Memory B cell (primary cell): ENCODE results near the gene OR2J3.
"Not testable (repeated sequence)": the region's sequence is repeated elsewhere in the genome, so short reads cannot be mapped to it uniquely, and the experiment has no call there.

Experiments
- ATAC-seq: fragments of 150-1000 bp; cut with Tn5 transposase; 2 replicates; pipeline ENCODE4 v1.10.0; 2021; ENCODE audit warnings: low read depth, mild to moderate bottlenecking, moderate library complexity
- DNase-seq, 2 donors: peaks; one replicate each; pipeline ENCODE4 v3.0.0; 2022; ENCODE audit warnings: low spot score in 2 of 2
- H3K27ac Mint-ChIP-seq: one replicate; pipeline ENCODE4 v1.8.0; 2022; ENCODE audit warnings: mild to moderate bottlenecking, moderate library complexity, mixed read lengths
- H3K27me3 Mint-ChIP-seq: one replicate; pipeline ENCODE4 v1.8.0; 2022; ENCODE audit warnings: mixed read lengths
- H3K36me3 Mint-ChIP-seq: one replicate; pipeline ENCODE4 v1.8.0; 2022; ENCODE audit warnings: mild to moderate bottlenecking, mixed read lengths
- H3K4me1 Mint-ChIP-seq: one replicate; pipeline ENCODE4 v1.8.0; 2022; ENCODE audit warnings: mixed read lengths
- H3K4me3 Mint-ChIP-seq: one replicate; pipeline ENCODE4 v1.8.0; 2022; ENCODE audit warnings: mild to moderate bottlenecking, moderate library complexity, mixed read lengths
- H3K9me3 Mint-ChIP-seq: one replicate; pipeline ENCODE4 v1.8.0; 2022; ENCODE audit warnings: mixed read lengths

The OR2J3 gene

GRCh38 chr6:29107758-29108157, at the start of gene OR2J3:
Gene OR2J3, plus strand, starts transcription at chr6:29108058. Its CDS starts 3,833 bp downstream, at chr6:29111891.
- ATAC-seq (no peak), DNase-seq (no peak)
- Mint-ChIP-seq H3K36me3 (no peaks in the 10 kb centered on the region), H3K4me1 (no peaks in the 10 kb centered on the region), H3K9me3 (peaks cover 3% of the 10 kb centered on the region), H3K4me3 (no peak within 1 kb of the TSS), H3K27me3 (peaks cover 18% of the 10 kb centered on the region), H3K27ac (no peak within 1 kb of the TSS)

DNA sequence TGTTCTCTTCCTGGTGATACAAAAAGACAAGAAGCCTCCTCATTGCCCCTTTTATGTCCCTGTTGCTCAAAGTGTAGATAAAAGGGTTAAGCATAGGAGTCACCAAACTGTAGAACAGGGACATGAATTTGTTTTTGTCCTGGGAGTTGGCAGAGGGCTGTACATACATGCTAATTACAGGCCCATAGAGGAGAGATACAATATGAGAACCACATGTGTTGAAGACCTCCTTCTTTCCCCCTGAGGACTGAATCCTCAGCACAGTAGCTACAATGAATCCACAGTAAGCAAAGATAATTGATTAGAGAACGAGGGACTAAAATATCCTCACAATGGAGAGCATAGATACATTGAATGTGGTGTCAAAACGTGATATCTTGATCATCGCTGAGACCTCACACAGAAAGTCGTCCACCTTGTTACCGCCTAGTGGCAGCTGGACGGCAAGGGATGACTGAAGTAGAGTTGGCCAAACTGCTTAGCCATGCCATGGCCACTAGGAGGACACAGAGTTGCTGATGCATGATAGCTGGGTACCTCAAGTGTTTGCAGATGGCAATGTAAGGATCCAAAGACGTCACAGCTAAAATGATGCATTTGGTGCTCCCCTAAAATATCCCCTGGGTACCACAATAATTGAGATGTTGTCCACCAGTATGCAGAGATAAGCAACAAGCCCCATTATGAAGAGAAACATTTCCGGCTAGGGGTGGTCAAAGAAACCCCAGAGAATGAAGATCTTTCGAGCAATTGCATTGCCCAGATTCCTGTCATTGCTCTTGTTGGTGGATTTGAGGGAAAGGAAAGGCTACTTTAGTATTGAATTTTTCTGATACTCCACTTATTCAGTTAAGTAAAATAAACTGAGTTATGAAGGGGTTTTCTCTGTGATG, 35.8 kb upstream of the OR2J3 start:
- ATAC-seq, result peak; percentile 53
- no peaks in the 10 kb centered on the region for H3K4me1 Mint-ChIP-seq
- H3K27ac Mint-ChIP-seq, result no peak overlapping the region
- H3K36me3 Mint-ChIP-seq, result no peaks in the 10 kb centered on the region
- no peaks in the 10 kb centered on the region for H3K9me3 Mint-ChIP-seq
- H3K27me3 Mint-ChIP-seq, result peaks cover 16% of the 10 kb centered on the region
- no peak for DNase-seq
- no peak overlapping the region for H3K4me3 Mint-ChIP-seq

- Mint-ChIP-seq H3K27ac (no peak overlapping the region), H3K4me3 (no peak overlapping the region), H3K9me3 (no peaks in the 10 kb centered on the region), H3K27me3 (peaks cover 10% of the 10 kb centered on the region), H3K4me1 (no peaks in the 10 kb centered on the region), H3K36me3 (no peaks in the 10 kb centered on the region)
- DNase-seq (no peak), ATAC-seq (no peak)
These were observed 28.7 kb upstream of the OR2J3 start for GRCh38 chr6:29079203-29079602.

- no peaks in the 10 kb centered on the region for H3K36me3 Mint-ChIP-seq
- H3K27me3 Mint-ChIP-seq, result peaks cover 5% of the 10 kb centered on the region
- H3K4me3 Mint-ChIP-seq, result no peak overlapping the region
- no peaks in the 10 kb centered on the region for H3K9me3 Mint-ChIP-seq
- H3K27ac Mint-ChIP-seq, result no peak overlapping the region
- DNase-seq (no peak), ATAC-seq (no peak)
- H3K4me1 Mint-ChIP-seq, result no peaks in the 10 kb centered on the region
These were observed 26.5 kb upstream of the OR2J3 start for GRCh38 chr6:29081312-29081711.

DNA sequence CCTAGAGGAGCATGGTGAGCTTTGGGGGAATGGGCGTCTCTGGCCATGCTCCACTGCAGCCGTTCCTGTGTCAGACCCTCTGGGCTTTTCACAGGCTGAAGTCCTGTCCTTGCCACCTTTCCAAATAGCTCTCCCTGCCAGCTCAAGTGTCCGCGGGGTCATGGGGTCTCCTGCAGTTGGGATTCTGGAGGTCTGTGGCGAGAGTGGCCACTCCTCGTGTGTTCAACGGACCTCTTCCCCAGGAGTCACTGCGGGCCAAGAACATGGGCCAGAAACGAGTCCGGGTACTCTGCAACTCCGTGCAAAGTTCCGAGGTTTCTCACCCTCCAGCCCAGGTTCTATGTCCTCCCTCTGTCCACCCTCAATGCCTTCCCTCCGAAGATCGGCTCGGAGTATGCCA, 25.4 kb upstream of the OR2J3 start:
- Mint-ChIP-seq H3K27me3 (peaks cover 5% of the 10 kb centered on the region), H3K4me3 (no peak overlapping the region), H3K27ac (no peak overlapping the region), H3K4me1 (no peaks in the 10 kb centered on the region), H3K36me3 (no peaks in the 10 kb centered on the region), H3K9me3 (no peaks in the 10 kb centered on the region)
- ATAC-seq (no peak), DNase-seq (no peak)

- Mint-ChIP-seq H3K4me1 (no peaks in the 10 kb centered on the region), H3K27ac (no peak within 1 kb of the TSS), H3K4me3 (no peak within 1 kb of the TSS), H3K9me3 (no peaks in the 10 kb centered on the region), H3K27me3 (peaks cover 8% of the 10 kb centered on the region), H3K36me3 (no peaks in the 10 kb centered on the region)
- DNase-seq, result no peak
- ATAC-seq, result no peak
These were observed 20.6 kb upstream of the OR2J3 start, which contains the start of gene OR2B3 for GRCh38 chr6:29087213-29087612. Gene OR2B3, minus strand, starts transcription at chr6:29087313. Its CDS starts 65 bp downstream, at chr6:29087248.

GRCh38 chr6:29092957-29093356, 14.9 kb upstream of the OR2J3 start:
- H3K27me3 Mint-ChIP-seq, result peaks cover 5% of the 10 kb centered on the region
- peaks cover 2% of the 10 kb centered on the region for H3K9me3 Mint-ChIP-seq
- no peaks in the 10 kb centered on the region for H3K4me1 Mint-ChIP-seq
- ATAC-seq (no peak), DNase-seq (no peak)
- H3K4me3 Mint-ChIP-seq, result no peak overlapping the region
- no peak overlapping the region for H3K27ac Mint-ChIP-seq
- H3K36me3 Mint-ChIP-seq, result no peaks in the 10 kb centered on the region

GRCh38 chr6:29097803-29098202, 10.1 kb upstream of the OR2J3 start:
- Mint-ChIP-seq H3K27ac (no peak overlapping the region), H3K27me3 (peaks cover 3% of the 10 kb centered on the region), H3K9me3 (peaks cover 2% of the 10 kb centered on the region), H3K4me3 (no peak overlapping the region), H3K4me1 (no peaks in the 10 kb centered on the region), H3K36me3 (no peaks in the 10 kb centered on the region)
- ATAC-seq, result no peak
- DNase-seq, result no peak

GRCh38 chr6:29099190-29099589, 8.7 kb upstream of the OR2J3 start, which contains the start of gene OR2J1:
Gene OR2J1, plus strand, starts transcription at chr6:29099490. Its CDS starts 1,453 bp downstream, at chr6:29100943.
- Mint-ChIP-seq H3K9me3 (no peaks in the 10 kb centered on the region), H3K4me1 (no peaks in the 10 kb centered on the region), H3K4me3 (no peak within 1 kb of the TSS), H3K27ac (no peak within 1 kb of the TSS), H3K27me3 (peaks cover 7% of the 10 kb centered on the region), H3K36me3 (no peaks in the 10 kb centered on the region)
- ATAC-seq, result no peak
- no peak for DNase-seq

DNA sequence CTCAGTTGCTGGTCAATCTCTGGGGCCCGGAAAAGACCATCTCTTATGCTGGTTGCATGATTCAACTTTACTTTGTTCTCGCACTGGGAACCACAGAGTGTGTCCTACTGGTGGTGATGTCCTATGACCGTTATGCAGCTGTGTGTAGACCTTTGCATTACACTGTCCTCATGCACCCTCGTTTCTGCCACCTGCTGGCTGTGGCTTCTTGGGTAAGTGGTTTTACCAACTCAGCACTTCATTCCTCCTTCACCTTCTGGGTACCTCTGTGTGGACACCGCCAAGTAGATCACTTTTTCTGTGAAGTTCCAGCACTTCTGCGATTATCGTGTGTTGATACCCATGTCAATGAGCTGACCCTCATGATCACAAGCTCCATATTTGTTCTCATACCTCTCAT, 4.3 kb downstream of the OR2J3 start:
- DNase-seq (no peak), ATAC-seq (no peak)
- Mint-ChIP-seq H3K9me3 (no peaks in the 10 kb centered on the region), H3K27me3 (peaks cover 12% of the 10 kb centered on the region), H3K4me3 (no peak overlapping the region), H3K27ac (no peak overlapping the region), H3K36me3 (no peaks in the 10 kb centered on the region), H3K4me1 (no peaks in the 10 kb centered on the region)

DNA sequence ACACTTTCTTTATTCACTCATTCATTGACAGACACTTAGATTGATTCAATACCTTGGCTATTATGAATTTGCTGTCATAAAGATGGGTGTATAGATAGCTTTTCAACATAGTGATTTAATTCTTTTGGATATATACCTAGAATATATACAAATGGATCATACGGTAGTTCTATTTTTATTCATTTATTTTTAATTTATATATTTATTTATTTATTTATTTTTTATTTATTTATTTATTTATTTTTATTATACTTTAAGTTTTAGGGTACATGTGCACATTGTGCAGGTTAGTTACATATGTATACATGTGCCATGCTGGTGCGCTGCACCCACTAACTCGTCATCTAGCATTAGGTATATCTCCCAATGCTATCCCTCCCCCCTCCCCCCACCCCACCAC, 7.1 kb downstream of the OR2J3 start:
- H3K27me3 Mint-ChIP-seq, result peaks cover 13% of the 10 kb centered on the region
- not testable (repeated sequence) for H3K4me1 Mint-ChIP-seq, H3K36me3 Mint-ChIP-seq, H3K27ac Mint-ChIP-seq, ATAC-seq, H3K4me3 Mint-ChIP-seq, H3K9me3 Mint-ChIP-seq, DNase-seq

GRCh38 chr6:29129326-29130012, 21.6 kb downstream of the OR2J3 start:
- no peaks in the 10 kb centered on the region for H3K4me1 Mint-ChIP-seq
- no peaks in the 10 kb centered on the region for H3K36me3 Mint-ChIP-seq
- H3K4me3 Mint-ChIP-seq, result no peak overlapping the region
- no peaks in the 10 kb centered on the region for H3K9me3 Mint-ChIP-seq
- DNase-seq (no peak), ATAC-seq (no peak)
- peaks cover 8% of the 10 kb centered on the region for H3K27me3 Mint-ChIP-seq
- no peak overlapping the region for H3K27ac Mint-ChIP-seq

DNA sequence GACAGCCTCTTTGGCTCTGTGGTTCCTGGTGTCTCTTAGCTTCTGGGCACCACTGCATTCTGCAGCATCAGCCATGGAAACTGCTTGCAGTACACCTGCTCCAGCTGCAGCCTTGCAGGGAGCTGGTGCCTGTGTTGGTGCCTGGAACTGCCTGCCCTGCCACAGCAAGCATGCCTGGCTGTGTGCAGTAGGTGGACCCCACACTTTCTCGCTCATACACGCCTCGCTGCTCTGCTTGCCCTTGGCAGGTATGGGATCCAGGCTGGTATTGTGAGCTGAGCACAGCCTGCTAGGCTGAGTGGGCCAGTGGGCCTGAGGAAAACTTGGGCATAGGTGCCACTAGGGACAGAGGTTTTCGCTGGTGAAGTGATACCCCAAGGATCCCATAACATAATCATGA, 22.8 kb downstream of the OR2J3 start:
- no peaks in the 10 kb centered on the region for H3K9me3 Mint-ChIP-seq
- no peaks in the 10 kb centered on the region for H3K4me1 Mint-ChIP-seq
- ATAC-seq (no peak), DNase-seq (no peak)
- H3K27me3 Mint-ChIP-seq, result peaks cover 11% of the 10 kb centered on the region
- no peak overlapping the region for H3K4me3 Mint-ChIP-seq
- H3K27ac Mint-ChIP-seq, result no peak overlapping the region
- H3K36me3 Mint-ChIP-seq, result no peaks in the 10 kb centered on the region

GRCh38 chr6:29131691-29132090, 23.8 kb downstream of the OR2J3 start:
- DNase-seq (no peak), ATAC-seq (no peak)
- no peak overlapping the region for H3K27ac Mint-ChIP-seq
- no peak overlapping the region for H3K4me3 Mint-ChIP-seq
- no peaks in the 10 kb centered on the region for H3K36me3 Mint-ChIP-seq
- H3K27me3 Mint-ChIP-seq, result peaks cover 11% of the 10 kb centered on the region
- no peaks in the 10 kb centered on the region for H3K4me1 Mint-ChIP-seq
- no peaks in the 10 kb centered on the region for H3K9me3 Mint-ChIP-seq
